CD8-positive, alpha-beta memory T cell (primary cell): ENCODE measurements around the gene LRRC14B. TPM values are rescaled to one million over a fixed set of nuclear protein-coding genes. Genes with fewer than 3 reads are reported as not detected.

Source experiments
- CTCF ChIA-PET: fragments of 350-600 bp; sonication (Branson Sonifier 250); formaldehyde crosslinking; loops from one replicate; lab custom pipeline; 2021; ENCODE audit warnings: antibody characterized with exemption; lab: Charles Lee
- POLR2A ChIA-PET: fragments of 350-600 bp; sonication (Branson Sonifier 250); formaldehyde crosslinking; loops from one replicate; lab custom pipeline; 2021; ENCODE audit warnings: antibody characterized with exemption; lab: Charles Lee
- DNase-seq, 5 donors: peaks; one replicate each; pipeline versions ENCODE4 v3.0.0 to v3.0.0-alpha.2; 2020 to 2022; ENCODE audit warnings: mixed read lengths in 1 of 5
- H3K27ac ChIP-seq: one replicate; pipeline ENCODE4 v1.7.0; 2013; ENCODE audit warnings: low read depth, mild to moderate bottlenecking, low read length, moderate library complexity
- H3K27me3 ChIP-seq: 2 replicates; pipeline ENCODE4 v1.7.0; 2013; ENCODE audit warnings: low read length, mild to moderate bottlenecking; ENCODE audit not compliant: insufficient read depth, poor library complexity, severe bottlenecking
- H3K36me3 ChIP-seq: 2 replicates; pipeline ENCODE4 v1.7.0; 2013; ENCODE audit warnings: mild to moderate bottlenecking, low read length, moderate library complexity; ENCODE audit not compliant: insufficient read depth
- H3K4me1 ChIP-seq: 2 replicates; pipeline ENCODE4 v1.7.0; 2013; ENCODE audit warnings: mild to moderate bottlenecking, low read length, moderate library complexity; ENCODE audit not compliant: insufficient read depth
- H3K4me3 ChIP-seq: 2 replicates; pipeline ENCODE4 v1.7.0; 2013; ENCODE audit warnings: mild to moderate bottlenecking, low read length
- H3K9me3 ChIP-seq: 2 replicates; pipeline ENCODE4 v1.7.0; 2013; ENCODE audit warnings: mild to moderate bottlenecking, low read length
- H3K27ac Mint-ChIP-seq, 8 donors: one replicate each; pipeline ENCODE4 v1.8.0; 2020 to 2021; ENCODE audit warnings: mixed read lengths in 8 of 8, mild to moderate bottlenecking in 6 of 8, inconsistent platforms in 3 of 8, moderate library complexity in 3 of 8
- H3K27me3 Mint-ChIP-seq, 2 donors: one replicate each; pipeline ENCODE4 v1.8.0; 2020 to 2021; ENCODE audit warnings: mixed read lengths in 2 of 2, mild to moderate bottlenecking in 1 of 2, moderate library complexity in 1 of 2
- H3K36me3 Mint-ChIP-seq, 3 donors: one replicate each; pipeline ENCODE4 v1.8.0; 2020 to 2021; ENCODE audit warnings: mixed read lengths in 3 of 3, inconsistent platforms in 1 of 3, mild to moderate bottlenecking in 1 of 3
- H3K4me1 Mint-ChIP-seq, 3 donors: one replicate each; pipeline ENCODE4 v1.8.0; 2020 to 2021; ENCODE audit warnings: mixed read lengths in 3 of 3, inconsistent platforms in 1 of 3, mild to moderate bottlenecking in 1 of 3
- H3K4me3 Mint-ChIP-seq, 7 donors: one replicate each; pipeline ENCODE4 v1.8.0; 2020 to 2021; ENCODE audit warnings: mixed read lengths in 7 of 7, mild to moderate bottlenecking in 6 of 7, moderate library complexity in 4 of 7, inconsistent platforms in 2 of 7
- H3K9me3 Mint-ChIP-seq, 5 donors: one replicate each; pipeline ENCODE4 v1.8.0; 2020 to 2022; ENCODE audit warnings: mixed read lengths in 5 of 5, mild to moderate bottlenecking in 3 of 5, moderate library complexity in 2 of 5, inconsistent platforms in 1 of 5
- polyA plus RNA-seq: library from polyadenylated mRNA; unstranded; fragments of 300-500 nt; fragmentation: Illumina TruSeq; gene quantifications from one replicate; pipeline ENCODE4 v1.2.3, GENCODE V29; 2021
- total RNA-seq, 2 experiments: library from RNA; stranded (reverse); gene quantifications; one replicate each; pipeline ENCODE4 v1.2.3, GENCODE V29; 2021

Gene LRRC14B
- total and polyA plus RNA-seq, 3 experiments from 2014 or later = not detected

GRCh38 chr5:149745-150485, 41.4 kb upstream of the LRRC14B start:
- no peaks in the 10 kb centered on the region for H3K4me1 ChIP-seq
- H3K9me3 Mint-ChIP-seq = peaks cover 13 to 32% (median 30%) of the 10 kb centered on the region in 5 donors
- H3K36me3 Mint-ChIP-seq = peaks cover 0 to 11% (median 1%) of the 10 kb centered on the region in 3 donors
- no peaks in the 10 kb centered on the region for H3K36me3 ChIP-seq
- H3K4me3 ChIP-seq = no peak overlapping the region
- ChIA-PET POLR2A (no interaction called here), CTCF (no interaction called here)
- no peak overlapping the region for H3K4me3 Mint-ChIP-seq
- H3K27ac ChIP-seq = no peak overlapping the region
- no peak for DNase-seq
- H3K9me3 ChIP-seq = peaks cover 9% of the 10 kb centered on the region
- no peaks in the 10 kb centered on the region for H3K4me1 Mint-ChIP-seq
- no peak overlapping the region for H3K27ac Mint-ChIP-seq
- peaks cover 6 to 12% of the 10 kb centered on the region in 2 donors for H3K27me3 Mint-ChIP-seq
- no peaks in the 10 kb centered on the region for H3K27me3 ChIP-seq

GRCh38 chr5:150746-151145, 40.5 kb upstream of the LRRC14B start:
- ChIA-PET CTCF (no interaction called here), POLR2A (no interaction called here)
- Histone ChIP-seq H3K36me3 (no peaks in the 10 kb centered on the region), H3K4me1 (no peaks in the 10 kb centered on the region), H3K27ac (no peak overlapping the region), H3K4me3 (no peak overlapping the region), H3K9me3 (peaks cover 9% of the 10 kb centered on the region), H3K27me3 (no peaks in the 10 kb centered on the region)
- H3K4me1 Mint-ChIP-seq = no peaks in the 10 kb centered on the region
- peaks cover 13 to 30% (median 28%) of the 10 kb centered on the region in 5 donors for H3K9me3 Mint-ChIP-seq
- no peak for DNase-seq
- H3K27me3 Mint-ChIP-seq = peaks cover 6 to 16% of the 10 kb centered on the region in 2 donors
- H3K36me3 Mint-ChIP-seq = peaks cover 0 to 11% (median 1%) of the 10 kb centered on the region in 3 donors
- no peak overlapping the region for H3K4me3 Mint-ChIP-seq
- no peak overlapping the region for H3K27ac Mint-ChIP-seq

- Mint-ChIP-seq H3K4me1 (no peaks in the 10 kb centered on the region), H3K4me3 (no peak overlapping the region), H3K36me3 (peaks cover 0 to 10% (median 1%) of the 10 kb centered on the region in 3 donors), H3K27ac (peak overlapping the region in 1 of 8 donors; percentile 67), H3K9me3 (peaks cover 10 to 21% (median 18%) of the 10 kb centered on the region in 5 donors), H3K27me3 (peaks cover 6 to 17% of the 10 kb centered on the region in 2 donors)
- no peak for DNase-seq
- H3K27me3 ChIP-seq = no peaks in the 10 kb centered on the region
- H3K4me3 ChIP-seq = no peak overlapping the region
- ChIA-PET POLR2A (no interaction called here), CTCF (no interaction called here)
- H3K9me3 ChIP-seq = peaks cover 8% of the 10 kb centered on the region
- no peaks in the 10 kb centered on the region for H3K4me1 ChIP-seq
- no peaks in the 10 kb centered on the region for H3K36me3 ChIP-seq
- H3K27ac ChIP-seq = no peak overlapping the region
Measured at GRCh38 chr5:152077-152476, 39.2 kb upstream of the LRRC14B start.

- POLR2A ChIA-PET = no interaction called here
- no peak for DNase-seq
- H3K27me3 ChIP-seq = no peaks in the 10 kb centered on the region
- no peaks in the 10 kb centered on the region for H3K4me1 ChIP-seq
- no peak overlapping the region for H3K27ac ChIP-seq
- H3K36me3 ChIP-seq = no peaks in the 10 kb centered on the region
- Mint-ChIP-seq H3K27ac (no peak overlapping the region), H3K36me3 (peaks cover 0 to 1% (median 0%) of the 10 kb centered on the region in 3 donors), H3K27me3 (peaks cover 3 to 9% of the 10 kb centered on the region in 2 donors), H3K4me1 (no peaks in the 10 kb centered on the region), H3K4me3 (no peak overlapping the region), H3K9me3 (peaks cover 0 to 11% (median 7%) of the 10 kb centered on the region in 5 donors)
- no peak overlapping the region for H3K4me3 ChIP-seq
- CTCF ChIA-PET = no interaction called here
- no peaks in the 10 kb centered on the region for H3K9me3 ChIP-seq
Measured at GRCh38 chr5:153256-153655, 38.0 kb upstream of the LRRC14B start.

- Mint-ChIP-seq H3K4me3 (no peak overlapping the region), H3K27ac (no peak overlapping the region), H3K27me3 (peaks cover 5 to 11% of the 10 kb centered on the region in 2 donors), H3K36me3 (no peaks in the 10 kb centered on the region), H3K4me1 (no peaks in the 10 kb centered on the region), H3K9me3 (peaks cover 0 to 2% (median 1%) of the 10 kb centered on the region in 5 donors)
- no peak for DNase-seq
- H3K27me3 ChIP-seq = no peaks in the 10 kb centered on the region
- H3K4me3 ChIP-seq = no peak overlapping the region
- H3K9me3 ChIP-seq = no peaks in the 10 kb centered on the region
- no peaks in the 10 kb centered on the region for H3K4me1 ChIP-seq
- CTCF ChIA-PET = no interaction called here
- H3K27ac ChIP-seq = no peak overlapping the region
- no peaks in the 10 kb centered on the region for H3K36me3 ChIP-seq
- POLR2A ChIA-PET = no interaction called here
Measured at GRCh38 chr5:154236-154635, 37.1 kb upstream of the LRRC14B start.

- POLR2A ChIA-PET = no interaction called here
- no peaks in the 10 kb centered on the region for H3K4me1 Mint-ChIP-seq
Measured at GRCh38 chr5:154826-155225, 36.5 kb upstream of the LRRC14B start.

GRCh38 chr5:155651-156410, 35.5 kb upstream of the LRRC14B start:
- DNase-seq = no peak
- CTCF ChIA-PET = no interaction called here
- Mint-ChIP-seq H3K4me1 (no peaks in the 10 kb centered on the region), H3K27ac (no peak overlapping the region), H3K36me3 (no peaks in the 10 kb centered on the region), H3K9me3 (no peaks in the 10 kb centered on the region), H3K4me3 (no peak overlapping the region), H3K27me3 (peaks cover 8 to 26% of the 10 kb centered on the region in 2 donors)
- Histone ChIP-seq H3K9me3 (no peaks in the 10 kb centered on the region), H3K4me3 (no peak overlapping the region), H3K27ac (no peak overlapping the region), H3K4me1 (no peaks in the 10 kb centered on the region), H3K27me3 (no peaks in the 10 kb centered on the region), H3K36me3 (no peaks in the 10 kb centered on the region)
- POLR2A ChIA-PET = no interaction called here

More at GRCh38 chr5:154826-155225, 36.5 kb upstream of the LRRC14B start:
- Histone ChIP-seq H3K4me1 (no peaks in the 10 kb centered on the region), H3K27me3 (no peaks in the 10 kb centered on the region), H3K9me3 (no peaks in the 10 kb centered on the region), H3K36me3 (no peaks in the 10 kb centered on the region), H3K4me3 (no peak overlapping the region), H3K27ac (no peak overlapping the region)
- H3K4me3 Mint-ChIP-seq = no peak overlapping the region
- H3K9me3 Mint-ChIP-seq = no peaks in the 10 kb centered on the region
- H3K27ac Mint-ChIP-seq = no peak overlapping the region
- H3K27me3 Mint-ChIP-seq = peaks cover 5 to 17% of the 10 kb centered on the region in 2 donors
- H3K36me3 Mint-ChIP-seq = no peaks in the 10 kb centered on the region
- DNase-seq = no peak
- CTCF ChIA-PET = no interaction called here

GRCh38 chr5:156411-157072, 34.8 kb upstream of the LRRC14B start:
- no peak overlapping the region for H3K27ac ChIP-seq
- CTCF ChIA-PET = no interaction called here
- no peaks in the 10 kb centered on the region for H3K4me1 ChIP-seq
- Mint-ChIP-seq H3K4me1 (no peaks in the 10 kb centered on the region), H3K36me3 (no peaks in the 10 kb centered on the region), H3K9me3 (no peaks in the 10 kb centered on the region), H3K27me3 (peaks cover 8 to 31% of the 10 kb centered on the region in 2 donors), H3K27ac (no peak overlapping the region), H3K4me3 (no peak overlapping the region)
- DNase-seq = no peak
- POLR2A ChIA-PET = no interaction called here
- no peaks in the 10 kb centered on the region for H3K27me3 ChIP-seq
- H3K4me3 ChIP-seq = no peak overlapping the region
- H3K9me3 ChIP-seq = no peaks in the 10 kb centered on the region
- no peaks in the 10 kb centered on the region for H3K36me3 ChIP-seq
